Measurements from ENCODE around the gene PGAP3. TPM values are rescaled to one million over a fixed set of nuclear protein-coding genes. Genes with fewer than 3 reads are reported as not detected.

The PGAP3 gene
- total RNA-seq, 1 donor from 2014 or later: 36.8 TPM

DNA sequence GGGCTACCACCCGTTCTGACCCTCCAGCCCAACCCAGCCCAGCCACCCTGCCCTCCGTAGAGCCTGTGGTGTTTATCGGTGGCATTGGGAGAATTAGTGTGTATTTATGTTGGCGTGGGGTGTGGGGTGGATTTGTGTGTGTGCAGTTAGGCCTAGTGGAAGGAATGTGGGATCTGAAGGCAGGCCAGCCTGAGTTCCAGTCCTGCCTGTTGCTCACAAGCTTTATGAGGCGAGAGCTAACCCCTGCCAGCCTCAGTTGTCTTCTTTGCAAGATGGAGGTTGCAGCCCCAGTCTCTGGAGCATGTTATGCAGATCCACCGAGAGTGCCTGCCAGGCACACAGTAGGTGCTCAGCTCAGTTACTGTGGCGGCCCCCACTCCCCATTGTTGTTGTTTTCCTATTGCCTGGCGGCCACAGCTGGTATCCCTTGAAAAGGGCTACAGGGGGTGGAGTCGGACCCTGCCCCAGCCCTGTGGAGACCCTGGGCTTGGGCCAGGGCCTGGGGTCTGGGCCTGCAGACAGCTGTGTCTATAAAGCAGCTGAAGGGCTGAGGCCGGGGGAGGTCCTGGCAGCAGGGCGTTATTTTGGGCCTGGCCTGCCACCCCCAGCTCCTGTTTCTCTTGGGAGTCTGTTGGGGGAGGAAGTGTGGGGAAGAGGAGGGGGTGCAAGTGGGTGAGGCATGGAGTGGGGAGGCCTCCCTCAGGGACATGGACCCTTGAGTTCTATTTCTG is 17.1 kb upstream of the PGAP3 start:
- H3K27ac Mint-ChIP-seq: peak overlapping the region; percentile 43
- no peak for DNase-seq (ENCODE audit: low spot score in 2 of 2, unreplicated experiment in 2 of 2)

DNA sequence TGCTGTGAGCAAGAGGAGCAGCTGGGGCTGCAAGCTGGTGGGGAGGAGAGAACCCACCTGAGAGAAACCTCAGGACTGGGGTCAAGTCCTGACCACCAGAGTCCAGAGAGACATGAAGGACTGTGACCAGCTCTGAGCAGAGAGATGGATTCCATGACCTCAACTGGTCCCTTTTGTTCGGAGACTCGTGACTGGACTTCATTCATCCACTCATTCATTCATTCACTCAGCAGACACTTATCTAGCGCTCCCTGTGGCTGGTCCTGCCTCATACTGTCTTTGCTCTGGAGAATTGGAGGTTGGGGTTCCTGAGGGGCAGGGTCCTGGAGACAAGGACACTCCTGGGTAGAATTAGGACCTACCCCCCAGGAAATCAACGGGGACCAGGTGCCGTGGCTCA is 16.1 kb upstream of the PGAP3 start:
- Mint-ChIP-seq H3K27me3 (ENCODE audit: low read depth) (no peaks in the 10 kb centered on the region), H3K36me3 (peaks cover 7% of the 10 kb centered on the region), H3K9me3 (no peaks in the 10 kb centered on the region), H3K4me3 (no peak overlapping the region), H3K27ac (peak overlapping the region; percentile 2), H3K4me1 (peaks cover 54% of the 10 kb centered on the region)
- no peak for DNase-seq (ENCODE audit: low spot score in 2 of 2, unreplicated experiment in 2 of 2)
- TF ChIP-seq, protein P1, sequence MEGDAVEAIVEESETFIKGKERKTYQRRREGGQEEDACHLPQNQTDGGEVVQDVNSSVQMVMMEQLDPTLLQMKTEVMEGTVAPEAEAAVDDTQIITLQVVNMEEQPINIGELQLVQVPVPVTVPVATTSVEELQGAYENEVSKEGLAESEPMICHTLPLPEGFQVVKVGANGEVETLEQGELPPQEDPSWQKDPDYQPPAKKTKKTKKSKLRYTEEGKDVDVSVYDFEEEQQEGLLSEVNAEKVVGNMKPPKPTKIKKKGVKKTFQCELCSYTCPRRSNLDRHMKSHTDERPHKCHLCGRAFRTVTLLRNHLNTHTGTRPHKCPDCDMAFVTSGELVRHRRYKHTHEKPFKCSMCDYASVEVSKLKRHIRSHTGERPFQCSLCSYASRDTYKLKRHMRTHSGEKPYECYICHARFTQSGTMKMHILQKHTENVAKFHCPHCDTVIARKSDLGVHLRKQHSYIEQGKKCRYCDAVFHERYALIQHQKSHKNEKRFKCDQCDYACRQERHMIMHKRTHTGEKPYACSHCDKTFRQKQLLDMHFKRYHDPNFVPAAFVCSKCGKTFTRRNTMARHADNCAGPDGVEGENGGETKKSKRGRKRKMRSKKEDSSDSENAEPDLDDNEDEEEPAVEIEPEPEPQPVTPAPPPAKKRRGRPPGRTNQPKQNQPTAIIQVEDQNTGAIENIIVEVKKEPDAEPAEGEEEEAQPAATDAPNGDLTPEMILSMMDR (IDR thresholded peaks at IDR 0.05; ENCODE audit: unreplicated experiment): no peak

More for the DNA sequence above, 17.1 kb upstream of the PGAP3 start:
- Mint-ChIP-seq H3K9me3 (no peaks in the 10 kb centered on the region), H3K27me3 (ENCODE audit: low read depth) (no peaks in the 10 kb centered on the region), H3K4me3 (no peak overlapping the region), H3K4me1 (peaks cover 46% of the 10 kb centered on the region), H3K36me3 (peaks cover 14% of the 10 kb centered on the region)
- TF ChIP-seq, protein P1 (IDR thresholded peaks at IDR 0.05; ENCODE audit: unreplicated experiment): no peak

DNA sequence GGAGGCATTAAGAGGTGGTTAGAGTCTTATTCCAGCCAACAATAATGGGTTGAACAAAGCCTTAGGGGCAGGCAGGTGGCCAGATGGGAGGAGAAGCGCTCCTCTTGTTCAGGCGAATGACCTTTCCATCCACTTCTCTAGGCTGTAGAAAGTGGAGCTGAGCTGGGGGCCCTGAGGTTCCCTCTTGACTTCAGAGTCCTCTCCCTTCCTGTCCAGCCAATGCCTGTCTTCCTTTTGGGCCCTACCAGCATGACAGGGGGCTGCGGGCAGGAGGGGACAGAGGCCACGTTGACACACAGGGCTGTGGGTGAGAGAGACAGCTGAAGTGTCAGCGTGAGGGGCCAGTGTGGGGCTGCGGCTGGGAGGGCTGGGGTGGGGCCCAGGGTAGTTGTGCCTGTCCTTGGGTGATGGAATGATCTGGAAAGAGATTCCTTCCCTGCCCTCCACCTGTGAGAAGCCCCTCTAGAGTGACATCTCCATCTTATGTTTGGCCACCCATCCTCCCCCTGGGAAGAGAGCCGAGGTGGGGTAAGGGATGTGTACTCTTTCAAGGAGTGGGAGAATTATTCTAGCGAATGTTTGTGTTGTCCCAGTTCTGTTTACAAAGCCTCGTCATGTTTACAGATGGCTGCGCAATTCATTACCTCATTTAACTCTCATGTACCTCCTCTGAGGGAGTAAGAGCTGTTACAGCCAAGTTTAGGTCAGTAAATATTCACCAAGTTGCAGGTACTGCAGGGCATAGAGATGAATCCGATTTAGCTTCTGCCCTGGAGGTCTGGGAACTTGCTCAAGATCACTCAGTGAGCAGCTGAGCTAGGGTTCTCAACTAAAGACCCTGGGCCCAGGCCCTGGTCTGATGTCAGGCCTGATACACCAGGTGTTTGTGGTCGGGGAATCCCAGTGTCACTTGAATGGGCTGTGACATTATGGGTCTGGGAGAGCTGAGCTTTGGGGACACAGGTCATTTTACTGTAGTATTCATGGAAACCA is 15.3 kb upstream of the PGAP3 start:
- TF ChIP-seq, protein P1 (IDR thresholded peaks at IDR 0.05; ENCODE audit: unreplicated experiment): no peak
- Mint-ChIP-seq H3K27ac (peak overlapping the region; percentile 2), H3K36me3 (peaks cover 6% of the 10 kb centered on the region), H3K4me1 (peaks cover 56% of the 10 kb centered on the region), H3K27me3 (ENCODE audit: low read depth) (no peaks in the 10 kb centered on the region), H3K9me3 (no peaks in the 10 kb centered on the region), H3K4me3 (no peak overlapping the region)
- no peak for DNase-seq (ENCODE audit: low spot score in 2 of 2, unreplicated experiment in 2 of 2)

DNA sequence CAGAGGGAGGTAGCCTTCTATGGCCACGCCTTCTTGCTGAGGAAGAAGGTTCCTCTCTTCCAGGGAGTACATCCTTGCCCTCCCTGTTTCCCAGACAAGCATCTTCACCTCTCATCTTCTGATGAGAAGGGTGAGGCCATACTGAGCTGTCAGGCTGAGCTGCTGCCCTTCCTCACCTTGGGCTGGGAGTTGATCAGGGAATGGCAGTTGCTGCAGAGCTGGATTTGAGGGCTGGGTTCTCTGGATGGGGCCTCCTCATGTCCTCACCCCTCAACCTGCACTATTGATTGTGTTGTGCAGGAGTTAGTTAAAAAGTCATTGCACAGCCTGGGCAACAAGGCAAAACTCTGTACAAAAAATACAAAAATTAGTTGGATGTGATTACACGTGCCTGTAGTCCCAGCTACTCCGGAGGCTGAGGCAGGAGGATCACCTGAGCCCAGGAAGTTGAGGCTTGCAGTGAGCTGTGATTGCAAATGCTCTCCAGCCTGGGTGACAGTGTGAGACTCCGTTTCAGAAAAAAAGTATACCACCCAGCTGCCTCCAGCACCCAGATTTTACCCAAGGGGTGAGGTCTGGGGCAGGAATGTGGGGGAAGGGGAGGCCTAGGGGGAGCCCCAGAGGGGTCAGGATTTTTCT is 14.0 kb upstream of the PGAP3 start:
- no peak for DNase-seq (ENCODE audit: low spot score in 2 of 2, unreplicated experiment in 2 of 2)
- Mint-ChIP-seq H3K36me3 (peaks cover 2% of the 10 kb centered on the region), H3K4me1 (peaks cover 56% of the 10 kb centered on the region), H3K27me3 (ENCODE audit: low read depth) (no peaks in the 10 kb centered on the region), H3K4me3 (peak overlapping the region; percentile 97), H3K9me3 (no peaks in the 10 kb centered on the region), H3K27ac (peak overlapping the region; percentile 79)
- TF ChIP-seq, protein P1 (IDR thresholded peaks at IDR 0.05; ENCODE audit: unreplicated experiment): no peak

DNA sequence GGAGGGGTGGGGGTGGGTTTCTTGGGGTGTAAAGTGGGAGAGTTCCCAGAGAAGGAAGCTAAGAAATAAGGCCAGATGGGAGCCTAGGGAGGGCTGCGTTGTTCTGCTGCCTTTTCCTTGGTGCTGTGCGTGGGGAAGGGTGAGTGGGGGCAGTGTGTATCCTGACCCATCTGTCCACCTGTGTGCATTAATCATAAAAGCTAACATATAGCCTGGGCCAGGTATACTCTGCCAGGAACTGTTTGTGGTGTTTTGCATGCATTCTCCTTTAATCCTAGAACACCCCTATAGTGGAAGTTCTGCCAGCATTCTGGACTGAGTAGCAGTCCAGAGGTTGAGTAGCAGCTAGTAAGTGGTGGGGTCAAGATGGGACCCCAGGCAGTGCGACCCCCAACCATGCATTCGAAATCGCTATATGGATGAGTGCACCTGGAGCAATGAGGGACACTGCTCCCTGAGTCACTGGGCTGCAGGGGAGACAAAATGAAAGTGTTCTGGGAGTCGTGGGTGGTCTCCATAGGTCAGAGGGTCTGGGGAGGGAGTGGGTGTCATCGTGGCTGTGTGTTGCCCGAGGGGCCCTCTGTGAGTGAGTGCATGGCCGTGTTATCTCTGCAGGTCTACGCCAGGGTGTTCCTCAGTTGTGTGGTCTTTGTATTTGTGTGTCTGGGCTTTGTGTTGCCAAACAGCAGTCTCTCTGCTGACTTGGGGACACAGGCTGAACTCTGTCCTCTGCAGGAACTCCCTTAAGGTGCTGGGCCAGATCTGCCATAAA is 13.3 kb upstream of the PGAP3 start:
- TF ChIP-seq, protein P1 (IDR thresholded peaks at IDR 0.05; ENCODE audit: unreplicated experiment): no peak
- DNase-seq (ENCODE audit: low spot score in 2 of 2, unreplicated experiment in 2 of 2): no peak
- Mint-ChIP-seq H3K36me3 (peaks cover 2% of the 10 kb centered on the region), H3K27me3 (ENCODE audit: low read depth) (no peaks in the 10 kb centered on the region), H3K27ac (peak overlapping the region; percentile 79), H3K4me1 (peaks cover 53% of the 10 kb centered on the region), H3K4me3 (peak overlapping the region; percentile 97), H3K9me3 (no peaks in the 10 kb centered on the region)

Measured in mesothelial cell of epicardium (in vitro differentiated cells).